Activated T-helper 1 cell treated with anti-CD3 and anti-CD28 coated beads, Interleukin-2, amount 50 U/mL, for 16 hours (primary cell): Measurements from ENCODE around the gene DCTN4.
A peak's percentile ranks its signal among the peaks of the same experiment; 100 is the strongest.

Experiments used
- DNase-seq, 2 donors: peaks; one replicate each; pipeline ENCODE4 v3.0.0-alpha.2; 2020; ENCODE audit warnings: low read depth in 1 of 2, low spot score in 1 of 2

Gene DCTN4

DNA sequence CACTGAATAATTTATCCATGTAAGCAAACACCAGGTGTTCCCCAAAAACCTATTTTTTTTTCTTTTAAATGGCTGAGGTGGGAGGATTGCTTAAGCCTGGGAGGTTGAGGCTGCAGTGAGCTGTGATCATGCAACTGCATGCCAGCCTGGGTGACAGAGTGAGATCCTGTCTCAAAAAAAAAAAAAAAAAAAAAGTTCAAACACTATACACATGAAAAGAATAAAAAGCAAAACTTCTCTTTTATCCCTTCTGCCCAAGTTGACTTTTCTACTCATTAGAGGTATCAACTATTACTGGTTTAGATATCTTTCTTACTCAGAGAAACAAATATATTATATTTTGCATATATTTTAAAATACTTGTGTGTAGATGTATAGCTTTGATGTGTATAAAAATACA is 17.8 kb downstream of the DCTN4 start:
- no peak for DNase-seq

DNA sequence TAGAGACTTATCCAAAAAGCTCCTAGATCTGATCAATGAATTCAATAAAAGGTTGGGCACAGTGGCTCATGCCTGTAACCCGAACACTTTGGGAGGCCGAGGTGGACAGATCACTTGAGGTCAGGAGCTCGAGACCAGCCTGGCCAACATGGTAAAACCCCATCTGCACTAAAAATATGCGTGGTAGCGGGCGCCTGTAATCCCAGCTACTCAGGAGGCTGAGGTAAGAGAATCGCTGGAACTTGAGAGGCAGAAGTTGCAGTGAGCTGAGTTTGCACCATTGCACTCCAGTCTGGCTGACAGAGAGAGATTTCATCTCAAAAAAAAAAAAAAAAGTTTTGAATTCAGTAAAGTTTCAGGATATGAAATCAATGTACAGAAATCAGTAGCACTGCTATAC is 20.0 kb downstream of the DCTN4 start:
- no peak for DNase-seq

DNA sequence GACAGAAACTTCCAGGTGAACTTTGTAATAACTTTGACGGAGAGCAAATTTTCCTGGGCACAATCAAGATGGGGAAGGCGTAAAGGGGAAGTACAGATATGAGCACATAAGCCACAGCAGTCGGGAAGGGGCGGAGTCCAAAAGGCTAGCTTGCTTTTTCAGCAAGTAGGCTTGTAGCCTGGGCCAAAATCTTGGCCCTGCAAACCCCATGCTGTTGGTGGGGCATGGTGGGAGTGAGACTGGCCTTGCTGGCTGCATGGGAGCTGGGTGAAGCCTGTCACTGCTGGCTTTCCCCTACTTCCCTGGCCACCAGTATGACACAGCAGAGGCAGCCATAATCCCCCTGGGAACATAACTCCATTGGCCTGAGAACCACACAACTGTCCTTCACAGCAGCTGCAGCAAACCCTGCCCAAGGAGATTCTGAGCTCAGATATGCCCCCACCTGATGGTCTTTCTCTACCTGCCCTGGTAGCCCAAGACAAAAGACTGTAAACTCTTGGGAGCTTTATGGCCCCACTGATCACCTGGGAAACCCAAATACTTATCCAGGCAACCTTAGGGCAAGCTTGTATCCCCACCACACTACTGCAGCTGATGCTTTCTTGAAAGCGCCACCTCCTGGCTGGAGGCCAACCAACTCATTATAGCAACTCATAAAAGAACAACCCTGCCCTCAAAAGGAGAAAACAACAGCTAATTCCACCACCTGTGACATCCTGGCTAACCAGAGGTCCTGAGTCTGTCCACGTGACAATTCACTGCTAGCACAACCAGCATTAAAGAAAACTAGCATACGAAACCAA is 24.0 kb downstream of the DCTN4 start:
- no peak for DNase-seq

DNA sequence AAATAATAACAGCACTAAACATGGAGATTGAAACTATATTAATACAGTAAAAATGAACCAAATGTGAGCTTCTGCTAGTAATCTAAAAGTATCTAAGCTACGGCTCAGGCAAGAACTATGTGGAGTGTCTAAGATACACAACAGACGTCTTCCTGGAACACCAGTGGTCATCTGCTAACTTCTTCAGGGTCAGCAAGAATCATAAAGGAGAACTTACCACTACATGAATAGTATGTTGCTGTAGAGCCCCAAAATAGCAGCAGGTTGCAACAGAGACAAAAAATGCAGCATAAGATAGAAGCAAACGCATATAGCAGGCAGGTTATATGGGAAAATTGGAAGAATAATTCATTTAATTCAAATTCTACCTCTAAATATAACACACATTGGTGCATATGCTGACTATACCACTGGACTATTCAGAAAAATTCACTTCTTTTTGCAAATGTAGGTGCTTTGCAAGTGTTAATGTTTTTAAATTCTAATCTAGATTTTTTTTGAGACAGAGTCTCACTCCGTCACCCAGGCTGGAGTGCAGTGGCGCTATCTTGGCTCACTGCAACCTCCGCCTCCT is 27.1 kb downstream of the DCTN4 start:
- DNase-seq, result no peak

DNA sequence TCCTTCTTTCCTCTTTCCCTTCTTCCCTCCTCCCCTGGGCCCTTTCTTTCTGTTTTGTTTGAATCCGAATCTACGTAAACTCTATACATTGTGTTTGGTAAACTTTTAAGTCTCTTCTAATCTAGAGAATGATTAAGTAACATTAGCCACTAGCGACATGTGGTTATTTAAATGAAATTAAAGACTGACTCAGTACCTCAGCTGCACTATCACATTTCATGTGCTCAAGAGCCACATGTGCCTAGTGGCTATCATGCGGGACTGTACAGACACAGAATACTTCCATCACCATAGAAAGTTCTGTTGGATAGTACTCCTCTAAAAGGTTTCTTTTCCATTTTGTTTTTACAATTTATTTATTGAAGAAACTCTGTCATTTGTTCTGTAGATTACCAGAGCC is 29.0 kb downstream of the DCTN4 start:
- no peak for DNase-seq

DNA sequence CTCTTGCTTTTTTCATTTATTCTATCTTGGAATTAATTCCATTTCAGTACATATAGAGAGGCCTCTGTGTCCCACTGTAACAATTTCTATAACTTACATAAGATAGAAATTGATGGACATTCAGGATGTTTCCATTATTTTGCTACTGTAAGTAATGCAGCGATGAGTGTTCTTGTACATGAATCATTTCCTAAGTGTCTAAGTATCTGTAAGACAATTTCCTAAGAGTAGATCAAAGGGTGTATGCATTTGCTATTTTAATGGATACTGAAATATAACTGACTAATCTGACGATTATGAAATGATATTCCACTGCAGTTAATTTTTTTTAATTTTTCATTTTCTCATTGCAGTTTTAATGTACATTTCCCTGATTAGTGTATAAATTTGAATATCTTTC is 35.0 kb downstream of the DCTN4 start:
- no peak for DNase-seq

DNA sequence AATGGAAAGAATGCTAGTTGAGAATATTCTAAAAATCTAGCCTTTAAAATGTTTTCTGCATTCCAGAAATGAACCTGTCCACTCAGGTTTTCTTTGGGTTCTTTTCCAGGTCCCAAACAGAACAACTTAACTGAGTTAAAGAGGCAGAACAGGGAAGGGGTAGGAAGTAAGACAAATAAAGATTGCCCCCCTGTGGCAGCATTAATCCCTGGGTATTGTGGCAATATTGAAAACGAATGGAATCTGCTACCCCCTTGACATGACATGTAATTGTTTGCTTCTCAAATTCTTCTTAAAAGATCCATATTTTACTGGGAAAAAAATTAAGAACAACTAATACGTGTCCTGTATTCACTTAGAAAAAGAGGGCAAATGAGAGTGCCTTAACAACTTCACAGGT is 48.7 kb downstream of the DCTN4 start:
- no peak for DNase-seq

DNA sequence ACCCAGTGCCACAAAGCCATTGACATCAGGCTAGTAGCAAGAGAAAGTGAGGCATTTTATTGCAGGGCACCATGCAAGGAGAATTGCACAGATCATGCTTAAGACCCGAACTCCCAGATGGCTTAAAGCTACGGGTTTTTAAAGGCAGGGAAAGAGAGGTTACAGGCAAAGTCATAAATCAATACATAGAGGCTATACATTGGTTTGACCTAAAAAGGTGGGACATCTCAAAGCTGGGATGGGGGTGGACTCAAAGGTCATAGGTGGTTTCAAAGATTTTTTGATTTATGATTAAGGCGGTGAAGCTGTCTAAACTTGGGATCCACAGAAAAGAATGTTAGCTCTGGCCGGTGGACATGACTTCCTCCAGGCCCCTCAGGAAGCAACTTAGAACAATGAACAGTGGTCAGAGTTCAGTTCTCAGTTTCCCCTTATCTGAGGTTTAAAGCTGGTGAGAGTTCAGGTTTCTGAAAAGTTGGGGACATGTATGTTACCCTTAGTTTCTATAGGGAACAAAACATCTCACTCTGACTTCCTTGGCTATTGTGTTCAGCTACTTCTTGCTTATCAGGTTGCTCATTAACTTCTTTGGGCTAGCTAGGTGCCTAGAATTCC is 51.9 kb downstream of the DCTN4 start:
- DNase-seq, result no peak

DNA sequence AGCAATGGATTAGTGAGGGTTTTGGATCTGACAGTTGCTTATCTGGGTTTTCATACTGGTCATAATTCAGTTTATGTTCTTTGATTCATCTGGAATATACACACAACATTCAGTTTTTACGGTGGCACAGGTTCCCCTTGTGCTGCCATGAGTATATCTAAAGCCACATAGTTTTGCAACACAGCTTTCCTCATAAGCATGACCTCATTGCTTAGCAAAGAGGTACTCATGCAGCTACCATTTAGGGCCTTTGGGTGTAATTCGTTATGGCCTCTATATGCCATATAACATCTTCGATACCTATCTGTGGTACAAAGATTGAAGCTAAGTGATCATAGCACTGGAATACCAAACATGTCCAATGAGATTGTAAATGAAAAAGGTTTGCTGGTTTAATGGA is 55.1 kb downstream of the DCTN4 start:
- DNase-seq, result no peak

DNA sequence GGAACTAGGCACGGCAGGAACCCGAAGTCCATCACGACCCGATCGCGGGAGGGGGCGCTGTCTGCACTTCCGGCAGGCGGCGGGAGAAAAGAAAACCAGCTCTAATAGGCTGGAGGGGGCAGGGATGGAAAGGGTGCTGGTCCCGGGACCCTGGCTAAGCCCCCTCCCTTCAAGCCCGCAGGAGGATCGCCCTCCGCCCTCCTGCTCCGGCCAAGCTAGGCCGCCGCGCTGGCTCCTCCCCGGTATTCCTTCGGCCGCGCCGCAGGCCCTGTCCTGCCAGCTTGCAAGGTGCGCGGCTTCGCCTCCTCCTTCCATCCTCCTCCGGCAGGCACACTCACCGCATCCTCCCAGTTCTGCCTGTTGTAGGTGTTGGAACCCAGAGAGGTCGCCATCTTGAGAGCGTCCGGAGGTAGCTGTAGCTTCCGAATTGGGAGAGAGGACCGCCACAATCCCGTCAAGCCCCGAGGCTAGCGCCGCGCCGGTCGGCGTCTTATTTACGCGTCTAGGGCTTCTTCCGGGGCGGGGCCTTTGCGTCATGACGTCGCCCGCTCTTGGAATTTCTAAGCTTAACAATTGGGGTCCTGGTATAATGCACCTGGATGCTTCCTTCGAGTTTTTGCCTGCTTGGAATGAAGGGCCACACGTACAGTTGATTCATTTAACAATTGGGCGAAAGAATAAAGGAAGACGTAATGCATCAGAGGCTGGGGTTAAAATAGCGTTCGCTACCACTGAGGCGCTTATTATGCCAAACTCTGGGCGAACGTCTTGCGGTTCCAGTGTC is 58.0 kb downstream of the DCTN4 start, which contains the start of gene RBM22:
Gene RBM22 (minus strand): TSS at position 469 of the 784 bp plus-strand sequence. CDS start 77 bp downstream, at position 392.
- peak; percentile 78 to 84 for DNase-seq

DNA sequence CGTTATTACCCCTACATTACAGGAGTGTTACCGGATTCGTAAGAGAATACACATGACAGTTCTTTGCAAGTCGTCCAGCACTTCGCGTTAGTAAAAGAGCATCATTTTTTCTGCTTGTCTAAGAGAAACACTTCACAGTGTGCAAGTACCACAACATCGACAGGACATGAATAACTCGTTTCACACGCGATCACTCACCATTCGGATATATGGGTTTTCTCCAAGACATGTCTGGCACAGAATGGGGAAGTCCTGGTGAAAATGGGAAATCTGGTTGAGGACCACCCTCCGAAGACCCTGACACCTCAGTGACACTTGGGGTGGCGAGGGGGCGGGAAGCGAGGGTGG is 58.6 kb downstream of the DCTN4 start:
- DNase-seq, result no peak

DNA sequence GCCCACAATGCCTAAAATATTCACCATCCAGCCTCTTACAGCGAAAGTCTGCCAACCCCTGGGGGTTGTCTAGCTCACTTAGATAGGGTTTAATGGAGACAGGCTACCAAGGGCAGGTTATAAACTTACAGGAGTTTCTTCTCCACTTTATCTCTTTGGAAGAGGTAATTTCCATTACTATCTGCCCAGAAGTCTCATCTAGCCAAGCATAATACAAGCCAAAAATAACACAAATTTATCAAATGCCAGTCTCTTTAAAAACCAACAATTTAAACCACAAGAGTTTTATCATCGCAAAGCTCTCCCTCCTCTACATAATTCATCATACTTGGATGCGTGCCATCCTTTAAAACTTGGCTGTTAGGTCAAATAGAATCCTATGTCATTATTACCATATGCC is 64.2 kb downstream of the DCTN4 start:
- no peak for DNase-seq

DNA sequence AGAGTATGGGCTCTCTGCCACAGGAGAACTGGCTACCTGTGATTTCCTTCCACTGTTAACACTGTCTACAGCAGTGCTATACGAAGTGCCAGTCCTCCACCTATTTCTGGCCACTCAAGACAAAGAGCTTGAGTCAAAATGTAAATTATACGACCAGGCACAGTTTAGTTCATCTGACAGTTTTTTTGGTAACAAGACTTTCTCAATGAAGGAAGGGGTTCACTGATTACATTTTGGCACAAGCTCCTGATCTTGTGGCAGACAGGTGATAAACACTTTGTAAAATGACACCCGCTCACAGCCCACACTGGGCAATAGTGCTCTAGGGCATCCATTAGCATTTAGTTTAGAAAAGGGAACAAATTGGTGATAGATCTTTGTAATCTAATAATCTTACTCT is 66.5 kb downstream of the DCTN4 start:
- no peak for DNase-seq

DNA sequence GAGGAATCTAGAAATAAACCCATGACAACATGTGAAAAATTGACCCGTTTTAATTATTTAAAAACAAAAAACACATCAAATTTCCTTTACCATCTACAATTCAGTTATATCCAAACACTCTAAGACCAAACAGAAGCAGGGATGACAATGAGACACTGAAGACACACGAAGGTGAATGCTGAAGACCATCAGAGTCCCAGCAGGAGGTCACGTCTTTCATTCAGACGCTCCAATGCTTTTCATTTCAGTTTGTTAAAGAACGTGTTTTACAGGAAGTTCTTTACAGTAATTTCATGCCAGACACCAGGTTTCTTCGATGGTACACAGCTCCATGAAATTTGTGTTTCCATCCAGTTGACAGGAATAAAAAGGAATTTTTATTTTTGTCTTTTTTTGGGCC is 68.1 kb downstream of the DCTN4 start:
- DNase-seq, result no peak

DNA sequence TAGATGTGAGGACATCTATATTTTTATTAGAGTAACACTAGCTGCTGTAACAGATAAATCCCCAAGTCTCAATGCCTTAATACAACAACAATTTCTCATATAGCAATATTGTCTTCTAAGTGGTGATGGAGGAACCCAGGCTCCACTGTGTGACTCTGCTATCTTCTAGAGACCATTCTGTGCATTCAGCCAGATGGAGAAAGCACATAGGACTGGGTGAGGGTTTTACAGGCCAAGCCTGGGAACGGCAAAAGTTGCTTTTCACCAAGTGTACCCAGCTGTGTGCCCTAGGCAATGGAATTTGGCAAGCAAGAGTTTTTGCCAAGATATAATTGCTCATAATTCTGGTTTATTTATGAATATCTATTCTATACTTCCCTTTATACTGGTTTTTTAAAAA is 69.7 kb downstream of the DCTN4 start:
- DNase-seq, result no peak

DNA sequence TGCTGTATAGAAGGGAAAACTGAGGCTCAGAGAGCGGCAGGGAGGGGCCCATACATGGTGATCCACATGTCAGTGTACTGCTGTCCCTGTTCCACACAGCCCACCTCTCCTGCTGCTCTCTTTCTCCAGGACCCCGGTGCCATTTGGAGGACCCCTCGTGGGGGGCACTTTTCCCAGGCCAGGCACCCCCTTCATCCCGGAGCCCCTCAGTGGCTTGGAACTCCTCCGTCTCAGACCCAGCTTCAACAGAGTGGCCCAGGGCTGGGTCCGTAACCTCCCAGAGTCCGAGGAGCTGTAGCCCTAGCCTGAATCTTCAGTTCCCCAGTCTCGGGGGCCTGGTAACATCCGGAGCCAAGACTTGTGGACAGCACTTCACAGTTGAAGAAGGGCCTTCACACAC is 82.2 kb downstream of the DCTN4 start:
- no peak for DNase-seq

DNA sequence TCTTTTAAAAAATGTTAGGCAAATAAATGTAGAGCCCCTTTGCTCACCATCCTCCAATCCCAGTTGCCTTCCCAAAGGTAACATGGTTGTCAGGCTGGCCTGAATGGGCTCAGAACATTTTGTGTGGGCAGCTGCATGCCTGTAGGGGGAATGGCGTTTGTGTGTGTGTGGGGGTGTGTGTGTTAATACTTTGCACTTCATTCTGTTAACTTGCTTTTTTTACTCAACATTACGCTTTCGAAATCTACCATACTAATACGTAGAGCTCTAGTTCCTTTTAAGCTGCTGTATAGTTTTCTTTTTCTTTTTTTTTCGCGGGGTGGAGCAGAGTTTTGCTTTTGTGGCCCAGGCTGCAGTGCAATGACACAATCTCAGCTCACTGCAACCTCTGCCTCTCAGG is 83.7 kb downstream of the DCTN4 start:
- no peak for DNase-seq

DNA sequence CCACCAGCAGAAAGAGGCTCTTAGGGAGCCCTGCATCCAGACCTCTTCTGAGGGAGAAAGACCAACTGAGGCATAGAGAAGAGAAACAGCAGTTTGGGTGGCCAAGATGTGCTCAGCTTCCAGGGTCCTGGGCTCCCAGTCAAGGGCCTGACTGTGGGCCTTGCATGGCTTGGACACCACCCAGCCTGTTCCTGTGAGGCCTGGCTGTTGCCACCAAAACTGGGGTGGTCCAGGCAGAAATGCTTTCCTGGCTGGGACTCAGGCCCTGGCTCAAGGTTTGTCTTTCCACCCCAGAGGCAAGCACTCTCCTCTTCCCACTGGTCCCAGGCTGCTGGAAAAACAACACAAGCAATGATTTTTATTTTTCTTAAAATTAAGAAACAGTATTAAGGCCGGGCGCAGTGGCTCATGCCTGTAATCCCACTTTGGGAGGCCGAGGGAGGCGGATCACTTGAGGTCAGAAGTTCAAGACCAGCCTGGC is 84.4 kb downstream of the DCTN4 start:
- DNase-seq, result no peak

DNA sequence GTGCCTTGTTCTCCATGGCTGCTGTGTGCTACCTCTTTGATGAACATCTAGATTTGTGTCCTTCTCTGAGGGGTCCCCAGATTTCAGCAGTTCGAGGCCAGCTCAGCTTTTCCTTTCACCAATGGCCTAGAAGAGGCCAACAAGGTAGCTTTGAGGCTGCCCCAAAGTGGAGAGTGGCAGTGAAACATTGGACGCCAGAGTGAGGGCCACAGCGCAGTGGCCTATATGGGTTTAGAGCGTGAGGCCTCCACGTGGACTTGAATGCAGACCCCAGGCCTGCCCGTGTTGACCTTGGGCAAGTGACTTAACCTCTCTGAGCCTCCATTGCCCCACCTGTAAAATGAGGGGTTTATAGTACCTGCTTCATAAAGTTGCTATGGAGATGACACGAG is 85.9 kb downstream of the DCTN4 start:
- DNase-seq, result no peak

DNA sequence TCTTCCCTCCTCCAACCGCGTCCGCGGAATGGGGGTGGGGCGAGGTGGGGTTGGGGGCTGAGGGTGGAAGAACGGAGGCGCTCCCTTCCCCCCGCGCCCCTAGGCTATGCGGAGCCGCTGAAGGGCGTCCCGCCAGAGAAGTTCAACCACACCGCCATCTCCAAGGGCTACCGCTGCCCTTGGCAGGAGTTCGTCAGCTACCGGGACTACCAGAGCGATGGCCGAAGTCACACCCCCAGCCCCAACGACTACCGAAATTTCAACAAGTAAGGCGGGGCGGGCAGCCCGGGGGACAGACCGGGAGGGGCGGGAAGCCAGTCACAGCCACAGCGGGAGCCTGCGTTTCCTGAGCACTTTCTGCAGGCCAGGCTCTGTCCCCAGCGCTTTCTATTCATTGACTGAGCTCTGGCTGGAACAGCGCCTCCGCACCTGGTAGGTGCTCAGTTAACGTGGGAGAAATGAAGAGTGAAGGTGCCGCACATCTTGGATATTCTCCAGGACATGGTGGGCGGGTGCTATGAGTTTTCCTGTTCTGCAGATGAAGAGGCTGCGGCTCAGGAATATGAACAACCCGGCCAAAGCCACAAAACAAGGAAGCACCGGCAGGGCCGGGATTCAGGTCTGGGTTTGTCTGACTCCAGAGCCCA is 86.5 kb downstream of the DCTN4 start:
- no peak for DNase-seq

DNA sequence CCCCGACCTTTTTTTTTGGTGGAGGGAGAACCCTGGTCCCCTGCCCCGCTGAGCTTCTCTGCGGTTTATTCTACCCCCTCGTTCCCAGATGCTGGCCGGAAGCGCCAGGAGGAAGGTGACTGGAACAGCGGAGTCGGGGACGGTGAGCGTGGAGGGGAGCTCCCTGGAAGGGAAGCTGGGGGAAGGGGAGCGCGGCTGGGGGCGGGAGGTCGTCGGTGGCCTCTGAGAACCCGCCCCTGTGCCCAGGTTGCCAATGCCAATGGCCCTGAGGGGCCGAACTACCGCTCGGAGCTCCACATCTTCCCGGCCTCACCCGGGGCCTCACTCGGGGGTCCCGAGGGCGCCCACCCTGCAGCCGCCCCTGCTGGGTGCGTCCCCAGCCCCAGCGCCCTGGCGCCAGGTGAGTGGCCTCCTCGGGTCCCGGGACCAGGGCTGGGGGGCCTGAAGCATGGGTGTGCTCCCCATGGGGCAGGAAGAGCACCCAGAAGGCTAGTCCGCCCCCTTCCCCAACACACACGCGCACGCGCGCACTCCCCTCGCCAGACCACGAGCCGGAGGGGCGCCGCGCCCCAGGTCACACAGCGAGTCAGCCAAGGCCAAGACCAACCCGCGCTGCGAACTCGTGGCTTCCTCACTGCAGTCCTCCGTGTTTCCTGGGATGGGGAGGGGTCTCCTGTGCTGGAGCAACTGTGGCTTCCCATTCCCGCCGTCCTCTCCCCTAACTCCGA is 87.1 kb downstream of the DCTN4 start:
- DNase-seq, result no peak
